Measurements from ENCODE around the gene GRPEL1.

The GRPEL1 gene

GRCh38 chr4:7045553-7045952 is 22.3 kb downstream of the GRPEL1 start:
- DNase-seq (ENCODE audit: low read depth): no peak

GRCh38 chr4:7044137-7044930 is 23.5 kb downstream of the GRPEL1 start:
- DNase-seq (ENCODE audit: low read depth): no peak

GRCh38 chr4:7043284-7044136 is 24.4 kb downstream of the GRPEL1 start, which contains the start of gene TADA2B:
TADA2B (plus strand) TSS chr4:7043372; CDS start chr4:7043580, 208 bp downstream.
- peak; percentile 28 for DNase-seq (ENCODE audit: low read depth)

GRCh38 chr4:7042503-7043283 is 25.2 kb downstream of the GRPEL1 start:
- DNase-seq (ENCODE audit: low read depth): peak; percentile 90

- no peak for DNase-seq (ENCODE audit: low read depth)
Measured at GRCh38 chr4:7041801-7042502, 25.9 kb downstream of the GRPEL1 start.

- DNase-seq (ENCODE audit: low read depth): no peak
Measured at GRCh38 chr4:7041246-7041645, 26.6 kb downstream of the GRPEL1 start.

- no peak for DNase-seq (ENCODE audit: low read depth)
Measured at GRCh38 chr4:7040765-7041164, 27.1 kb downstream of the GRPEL1 start.

- no peak for DNase-seq (ENCODE audit: low read depth)
Measured at GRCh38 chr4:7037425-7037824, 30.4 kb downstream of the GRPEL1 start.

- DNase-seq (ENCODE audit: low read depth): no peak
Measured at GRCh38 chr4:7034262-7035081, 33.4 kb downstream of the GRPEL1 start.

- DNase-seq (ENCODE audit: low read depth): no peak
Measured at GRCh38 chr4:7032596-7032995, 35.3 kb downstream of the GRPEL1 start.

GRCh38 chr4:7031558-7032449 is 36.1 kb downstream of the GRPEL1 start:
- DNase-seq (ENCODE audit: low read depth): no peak

GRCh38 chr4:7030856-7031255 is 37.0 kb downstream of the GRPEL1 start:
- no peak for DNase-seq (ENCODE audit: low read depth)

- DNase-seq (ENCODE audit: low read depth): no peak
Measured at GRCh38 chr4:7029921-7030320, 37.9 kb downstream of the GRPEL1 start.

GRCh38 chr4:7029212-7029611 is 38.7 kb downstream of the GRPEL1 start:
- no peak for DNase-seq (ENCODE audit: low read depth)

GRCh38 chr4:7027913-7028312 is 40.0 kb downstream of the GRPEL1 start:
- DNase-seq (ENCODE audit: low read depth): no peak

GRCh38 chr4:7027284-7027683 is 40.6 kb downstream of the GRPEL1 start:
- DNase-seq (ENCODE audit: low read depth): no peak

GRCh38 chr4:7026107-7026506 is 41.8 kb downstream of the GRPEL1 start:
- no peak for DNase-seq (ENCODE audit: low read depth)

- no peak for DNase-seq (ENCODE audit: low read depth)
Measured at GRCh38 chr4:7025040-7025602, 42.7 kb downstream of the GRPEL1 start.

GRCh38 chr4:7024336-7024890 is 43.5 kb downstream of the GRPEL1 start:
- DNase-seq (ENCODE audit: low read depth): no peak
